Measurements from ENCODE around the gene NFE2L2.

- TF ChIP-seq CTCF (IDR thresholded peaks at IDR 0.05) (no peak), POLR2AphosphoS5 (IDR thresholded peaks at IDR 0.05; ENCODE audit: low read depth, low read length) (no peak), SIN3A (IDR thresholded peaks at IDR 0.05; ENCODE audit: borderline replicate concordance, insufficient read depth, low read depth, low read length) (no peak), TCF7L2 (IDR thresholded peaks at IDR 0.05; ENCODE audit: low read depth, low read length) (no peak)
- TF ChIP-seq, protein P1, sequence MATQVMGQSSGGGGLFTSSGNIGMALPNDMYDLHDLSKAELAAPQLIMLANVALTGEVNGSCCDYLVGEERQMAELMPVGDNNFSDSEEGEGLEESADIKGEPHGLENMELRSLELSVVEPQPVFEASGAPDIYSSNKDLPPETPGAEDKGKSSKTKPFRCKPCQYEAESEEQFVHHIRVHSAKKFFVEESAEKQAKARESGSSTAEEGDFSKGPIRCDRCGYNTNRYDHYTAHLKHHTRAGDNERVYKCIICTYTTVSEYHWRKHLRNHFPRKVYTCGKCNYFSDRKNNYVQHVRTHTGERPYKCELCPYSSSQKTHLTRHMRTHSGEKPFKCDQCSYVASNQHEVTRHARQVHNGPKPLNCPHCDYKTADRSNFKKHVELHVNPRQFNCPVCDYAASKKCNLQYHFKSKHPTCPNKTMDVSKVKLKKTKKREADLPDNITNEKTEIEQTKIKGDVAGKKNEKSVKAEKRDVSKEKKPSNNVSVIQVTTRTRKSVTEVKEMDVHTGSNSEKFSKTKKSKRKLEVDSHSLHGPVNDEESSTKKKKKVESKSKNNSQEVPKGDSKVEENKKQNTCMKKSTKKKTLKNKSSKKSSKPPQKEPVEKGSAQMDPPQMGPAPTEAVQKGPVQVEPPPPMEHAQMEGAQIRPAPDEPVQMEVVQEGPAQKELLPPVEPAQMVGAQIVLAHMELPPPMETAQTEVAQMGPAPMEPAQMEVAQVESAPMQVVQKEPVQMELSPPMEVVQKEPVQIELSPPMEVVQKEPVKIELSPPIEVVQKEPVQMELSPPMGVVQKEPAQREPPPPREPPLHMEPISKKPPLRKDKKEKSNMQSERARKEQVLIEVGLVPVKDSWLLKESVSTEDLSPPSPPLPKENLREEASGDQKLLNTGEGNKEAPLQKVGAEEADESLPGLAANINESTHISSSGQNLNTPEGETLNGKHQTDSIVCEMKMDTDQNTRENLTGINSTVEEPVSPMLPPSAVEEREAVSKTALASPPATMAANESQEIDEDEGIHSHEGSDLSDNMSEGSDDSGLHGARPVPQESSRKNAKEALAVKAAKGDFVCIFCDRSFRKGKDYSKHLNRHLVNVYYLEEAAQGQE (IDR thresholded peaks at IDR 0.05; ENCODE audit: insufficient read depth in 1 of 2, low read depth in 2 of 2, low read length in 1 of 2), result no peak
These were observed 18.5 kb upstream of the NFE2L2 start for GRCh38 chr2:177282787-177283572.

Measured in Panc1 (cell line).